Activated CD8-positive, alpha-beta T cell treated with anti-CD3 and anti-CD28 coated beads for 36 hours (primary cell): ENCODE measurements around the gene MLKL. TPM values are rescaled to one million over a fixed set of nuclear protein-coding genes. Genes with fewer than 3 reads are reported as not detected.

Source experiments
- ATAC-seq: fragments of 200-7000 bp; cut with Tn5 transposase; one replicate; pipeline ENCODE4 v1.10.0; 2021; ENCODE audit warnings: mild to moderate bottlenecking, moderate library complexity
- CTCF ChIA-PET: fragments of 350-600 bp; sonication (Branson Sonifier 250); formaldehyde crosslinking; loops from one replicate; lab custom pipeline; 2021; ENCODE audit warnings: antibody characterized with exemption; lab: Charles Lee
- POLR2A ChIA-PET: fragments of 350-600 bp; sonication (Branson Sonifier 250); formaldehyde crosslinking; loops from one replicate; lab custom pipeline; 2021; ENCODE audit warnings: antibody characterized with exemption; lab: Charles Lee
- DNase-seq: peaks from one replicate; pipeline ENCODE4 v3.0.0-alpha.2; 2020
- H3K27ac Mint-ChIP-seq: one replicate; pipeline ENCODE4 v1.8.0; 2021; ENCODE audit warnings: mild to moderate bottlenecking, mixed read lengths
- H3K27me3 Mint-ChIP-seq: one replicate; pipeline ENCODE4 v1.8.0; 2021; ENCODE audit warnings: mixed read lengths
- H3K36me3 Mint-ChIP-seq: one replicate; pipeline ENCODE4 v1.8.0; 2021; ENCODE audit warnings: low read depth, mixed read lengths
- H3K4me1 Mint-ChIP-seq: one replicate; pipeline ENCODE4 v1.8.0; 2021; ENCODE audit warnings: low read depth, mixed read lengths
- H3K4me3 Mint-ChIP-seq: one replicate; pipeline ENCODE4 v1.8.0; 2021; ENCODE audit warnings: mild to moderate bottlenecking, moderate library complexity, mixed read lengths
- H3K9me3 Mint-ChIP-seq: one replicate; pipeline ENCODE4 v1.8.0; 2021; ENCODE audit warnings: mixed read lengths
- intact Hi-C: fragments of 100-400 bp; cut with micrococcal nuclease; formaldehyde crosslinking; loops from one replicate; pipeline ENCODE4 v1.10.0; 2022
- total RNA-seq, 2 experiments: library from RNA; stranded (reverse); gene quantifications; one replicate each; pipeline ENCODE4 v1.2.3, GENCODE V29; 2021
- TF ChIP-seq, protein P1 (sequence below): fragments of 200-600 bp; IDR thresholded peaks from one replicate; pipeline ENCODE4 v1.8.0; 2022; ENCODE audit warnings: antibody characterized with exemption, mild to moderate bottlenecking

MLKL gene
- total RNA-seq, 2 experiments from 2014 or later, result 18.5 to 18.8 TPM

DNA sequence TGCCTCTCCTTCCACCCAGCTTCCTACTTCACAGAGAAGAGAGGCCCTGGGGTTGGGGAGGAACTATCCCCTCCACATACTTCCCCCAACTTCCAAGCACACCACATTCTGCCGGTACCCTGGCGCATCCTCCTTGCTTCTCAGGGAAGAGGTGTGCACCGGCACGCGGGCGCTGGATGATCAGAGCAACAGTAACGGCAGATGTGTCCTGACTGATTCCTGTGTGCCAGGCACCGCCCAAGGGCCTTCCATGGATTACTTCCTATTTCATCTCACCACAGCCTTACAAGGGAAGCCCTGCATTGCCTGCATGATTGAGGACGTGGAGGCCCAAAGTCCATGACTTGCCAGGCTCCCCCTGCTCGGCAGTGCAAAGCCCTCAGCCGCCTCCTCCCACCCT is 21.1 kb upstream of the MLKL start:
- peaks cover 3% of the 10 kb centered on the region for H3K9me3 Mint-ChIP-seq
- no peak overlapping the region for H3K27ac Mint-ChIP-seq
- H3K4me1 Mint-ChIP-seq, result no peaks in the 10 kb centered on the region
- CTCF ChIA-PET, result interaction anchor here (1.4 to 1.6 kb wide), 2 partner anchors 12 to 13 kb away, joined by 4 to 6 read pairs; no protein-coding TSS in a partner anchor
- TF ChIP-seq, protein P1, sequence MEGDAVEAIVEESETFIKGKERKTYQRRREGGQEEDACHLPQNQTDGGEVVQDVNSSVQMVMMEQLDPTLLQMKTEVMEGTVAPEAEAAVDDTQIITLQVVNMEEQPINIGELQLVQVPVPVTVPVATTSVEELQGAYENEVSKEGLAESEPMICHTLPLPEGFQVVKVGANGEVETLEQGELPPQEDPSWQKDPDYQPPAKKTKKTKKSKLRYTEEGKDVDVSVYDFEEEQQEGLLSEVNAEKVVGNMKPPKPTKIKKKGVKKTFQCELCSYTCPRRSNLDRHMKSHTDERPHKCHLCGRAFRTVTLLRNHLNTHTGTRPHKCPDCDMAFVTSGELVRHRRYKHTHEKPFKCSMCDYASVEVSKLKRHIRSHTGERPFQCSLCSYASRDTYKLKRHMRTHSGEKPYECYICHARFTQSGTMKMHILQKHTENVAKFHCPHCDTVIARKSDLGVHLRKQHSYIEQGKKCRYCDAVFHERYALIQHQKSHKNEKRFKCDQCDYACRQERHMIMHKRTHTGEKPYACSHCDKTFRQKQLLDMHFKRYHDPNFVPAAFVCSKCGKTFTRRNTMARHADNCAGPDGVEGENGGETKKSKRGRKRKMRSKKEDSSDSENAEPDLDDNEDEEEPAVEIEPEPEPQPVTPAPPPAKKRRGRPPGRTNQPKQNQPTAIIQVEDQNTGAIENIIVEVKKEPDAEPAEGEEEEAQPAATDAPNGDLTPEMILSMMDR, result no peak
- ATAC-seq, result no peak
- POLR2A ChIA-PET, result no interaction called here
- H3K36me3 Mint-ChIP-seq, result no peaks in the 10 kb centered on the region
- no peak overlapping the region for H3K4me3 Mint-ChIP-seq
- intact Hi-C loops, result no loop called here
- no peak for DNase-seq
- H3K27me3 Mint-ChIP-seq, result no peaks in the 10 kb centered on the region

DNA sequence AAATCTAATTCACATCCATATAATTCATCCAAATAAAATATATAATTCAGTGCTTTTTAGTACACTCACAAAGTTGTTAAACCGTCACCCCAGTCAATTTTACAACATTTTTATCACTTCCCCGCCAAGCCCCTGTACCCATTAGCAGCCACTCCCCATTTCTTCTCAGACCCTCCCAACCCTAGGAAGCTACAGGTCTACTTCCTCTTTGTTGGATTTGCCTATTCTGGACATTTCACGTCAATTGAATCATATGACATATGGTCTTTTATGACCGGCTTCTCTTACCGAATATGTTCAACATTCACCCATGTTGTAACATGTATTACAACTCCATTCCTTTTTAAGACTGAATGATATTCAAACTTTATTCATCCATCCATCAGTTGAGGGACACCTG is 19.9 kb upstream of the MLKL start:
- Mint-ChIP-seq H3K27me3 (no peaks in the 10 kb centered on the region), H3K36me3 (no peaks in the 10 kb centered on the region), H3K4me3 (no peak overlapping the region), H3K4me1 (no peaks in the 10 kb centered on the region), H3K9me3 (no peaks in the 10 kb centered on the region), H3K27ac (no peak overlapping the region)
- ChIA-PET POLR2A (no interaction called here), CTCF (interaction anchor here (1.4 to 1.6 kb wide), 3 partner anchors 10 to 142 kb away, joined by 4 to 6 read pairs (median 6); no protein-coding TSS in a partner anchor)
- no peak for DNase-seq
- TF ChIP-seq, protein P1, result no peak
- intact Hi-C loops, result no loop called here
- ATAC-seq, result no peak

DNA sequence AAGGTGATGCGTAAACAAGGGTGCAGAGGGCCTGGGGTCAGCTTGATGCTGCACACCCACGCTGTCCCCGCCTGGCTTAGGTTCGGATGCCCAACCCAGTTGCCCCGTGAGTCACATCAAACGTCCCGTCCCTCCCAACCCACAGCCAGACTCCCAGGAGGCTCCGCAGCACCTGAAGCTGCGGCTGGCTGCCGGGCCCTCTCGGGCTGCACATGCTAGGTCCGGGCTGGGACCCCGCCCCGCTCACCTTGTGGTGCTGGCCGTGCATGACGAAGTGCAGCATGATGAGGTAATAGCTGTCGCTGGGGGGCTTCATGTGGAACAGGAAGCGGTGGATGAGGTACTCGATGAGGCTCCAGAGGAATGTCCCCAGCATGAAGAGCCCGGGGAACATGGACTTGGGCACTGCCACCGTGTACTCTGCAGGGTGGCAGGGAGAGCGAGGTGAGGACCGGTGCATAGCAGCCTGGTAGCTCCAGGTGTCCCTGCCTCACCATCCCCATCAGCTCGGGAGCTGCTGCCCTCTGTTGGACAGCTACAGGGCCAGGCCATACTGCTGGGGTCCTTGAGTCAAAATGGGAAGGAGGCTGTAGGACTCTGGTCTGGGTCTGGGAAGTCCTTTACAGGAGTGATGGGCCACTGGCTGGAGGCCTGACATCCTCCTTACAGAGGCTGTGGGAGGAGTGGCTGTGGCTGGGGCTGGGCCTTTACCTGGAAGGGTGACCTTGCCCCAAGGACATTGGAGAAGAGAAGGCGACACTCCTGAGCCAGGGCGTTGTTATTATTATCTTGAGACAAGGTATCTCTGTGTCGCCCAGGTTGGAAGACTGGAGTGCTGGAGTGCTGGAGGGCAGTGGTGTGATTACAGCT is 18.3 kb upstream of the MLKL start:
- POLR2A ChIA-PET, result no interaction called here
- H3K4me3 Mint-ChIP-seq, result no peak overlapping the region
- no peaks in the 10 kb centered on the region for H3K4me1 Mint-ChIP-seq
- H3K27me3 Mint-ChIP-seq, result no peaks in the 10 kb centered on the region
- intact Hi-C loops, result no loop called here
- H3K9me3 Mint-ChIP-seq, result no peaks in the 10 kb centered on the region
- H3K36me3 Mint-ChIP-seq, result no peaks in the 10 kb centered on the region
- CTCF ChIA-PET, result interaction anchor here (0.8 to 2.6 kb wide), 4 partner anchors 8 to 94 kb away, joined by 3 to 7 read pairs (median 4); no protein-coding TSS in a partner anchor
- no peak for DNase-seq
- TF ChIP-seq, protein P1, result no peak
- no peak overlapping the region for H3K27ac Mint-ChIP-seq
- no peak for ATAC-seq

DNA sequence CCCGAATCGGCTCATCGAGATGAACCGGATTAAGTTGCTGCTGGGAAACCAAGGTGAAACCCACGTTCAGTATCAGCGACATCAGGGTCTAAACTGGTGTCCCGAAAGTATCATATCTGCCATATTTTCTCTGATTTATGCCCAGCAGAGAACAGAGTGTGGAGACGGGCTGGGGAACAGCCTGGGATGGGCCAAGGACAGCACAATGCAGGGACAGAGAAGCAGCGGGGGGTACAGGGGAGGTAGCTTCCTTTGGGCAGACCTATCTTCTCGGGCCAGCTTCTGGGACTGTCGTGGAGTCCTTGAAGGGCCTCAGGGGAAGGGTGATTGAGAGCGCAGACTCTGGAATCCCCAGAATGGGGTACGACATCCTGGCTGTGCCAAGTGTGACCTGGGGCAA is 17.5 kb upstream of the MLKL start:
- Mint-ChIP-seq H3K9me3 (no peaks in the 10 kb centered on the region), H3K27ac (no peak overlapping the region), H3K4me3 (no peak overlapping the region), H3K4me1 (no peaks in the 10 kb centered on the region), H3K27me3 (no peaks in the 10 kb centered on the region), H3K36me3 (no peaks in the 10 kb centered on the region)
- ChIA-PET CTCF (interaction anchor here (1.5 to 2.6 kb wide), 2 partner anchors 9 to 10 kb away, joined by 4 to 7 read pairs; no protein-coding TSS in a partner anchor), POLR2A (no interaction called here)
- DNase-seq (no peak), ATAC-seq (no peak)
- TF ChIP-seq, protein P1, result no peak
- intact Hi-C loops, result no loop called here

DNA sequence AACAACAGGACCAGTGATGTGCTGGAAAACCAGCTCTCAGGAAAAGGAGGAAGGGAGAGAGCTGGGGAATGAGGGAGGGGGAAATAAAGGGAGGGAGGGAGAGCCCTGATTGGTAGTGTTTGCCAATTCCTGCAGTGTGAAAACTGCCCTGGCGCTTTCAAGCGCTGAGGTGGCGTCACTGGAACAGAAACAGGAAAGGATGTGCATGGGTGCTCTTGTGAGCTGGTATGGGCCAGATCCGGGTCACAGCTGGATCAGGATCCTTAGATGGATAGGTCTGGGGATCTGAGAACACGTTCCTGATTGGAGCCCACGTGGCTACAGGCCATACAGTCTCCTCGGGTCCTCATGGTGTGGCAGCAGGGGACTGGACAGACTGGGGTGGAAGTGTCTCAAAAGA is 16.7 kb upstream of the MLKL start:
- Mint-ChIP-seq H3K4me1 (no peaks in the 10 kb centered on the region), H3K27ac (no peak overlapping the region), H3K9me3 (no peaks in the 10 kb centered on the region), H3K27me3 (no peaks in the 10 kb centered on the region), H3K36me3 (no peaks in the 10 kb centered on the region), H3K4me3 (no peak overlapping the region)
- POLR2A ChIA-PET, result no interaction called here
- DNase-seq, result no peak
- no peak for ATAC-seq
- intact Hi-C loops, result no loop called here
- CTCF ChIA-PET, result interaction anchor here (1.4 to 2.6 kb wide), 2 partner anchors 9 kb away, joined by 3 to 7 read pairs; no protein-coding TSS in a partner anchor
- TF ChIP-seq, protein P1, result no peak
